Erythroblast (primary cell): ENCODE data around the gene B3GNT5.
A peak's percentile ranks its signal among the peaks of the same experiment; 100 is the strongest.
"Not testable (repeated sequence)": the region's sequence is repeated elsewhere in the genome, so short reads cannot be mapped to it uniquely, and the experiment has no call there.

Source experiments
- DNase-seq, 2 experiments: peaks; one replicate each; lab custom pipeline; 2025; lab: John Stamatoyannopoulos, UW
- GATA1 ChIP-seq: IDR thresholded peaks from 2 replicates; pipeline ENCODE4 v1.6.1; 2011; ENCODE audit warnings: low read depth, mild to moderate bottlenecking, control low read depth, low read length, moderate library complexity
- POLR2A ChIP-seq: IDR thresholded peaks from 2 replicates; pipeline ENCODE4 v1.6.1; 2011; ENCODE audit warnings: mild to moderate bottlenecking, low read length

Gene B3GNT5

DNA sequence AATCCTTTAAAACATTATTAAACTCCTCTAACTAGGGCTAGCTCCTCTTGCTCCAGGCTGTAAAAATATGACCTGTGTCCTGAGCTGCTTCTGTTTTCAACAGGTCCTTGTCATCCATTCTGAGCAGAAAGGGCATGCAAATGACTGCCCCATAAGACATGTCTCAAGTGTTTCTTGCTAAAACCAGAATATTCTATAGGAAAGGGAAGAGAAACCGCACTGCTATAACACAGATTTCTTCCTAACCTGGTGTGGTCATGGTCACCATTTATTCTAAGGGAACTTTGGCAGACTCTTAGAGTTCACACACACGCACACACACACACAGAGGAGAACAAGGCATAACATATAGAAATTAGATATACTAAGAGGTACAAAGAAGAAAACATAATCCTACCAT lies 34.2 kb upstream of the B3GNT5 start:
- TF ChIP-seq GATA1 = no peak
- no peak for TF ChIP-seq POLR2A
- DNase-seq = no peak

DNA sequence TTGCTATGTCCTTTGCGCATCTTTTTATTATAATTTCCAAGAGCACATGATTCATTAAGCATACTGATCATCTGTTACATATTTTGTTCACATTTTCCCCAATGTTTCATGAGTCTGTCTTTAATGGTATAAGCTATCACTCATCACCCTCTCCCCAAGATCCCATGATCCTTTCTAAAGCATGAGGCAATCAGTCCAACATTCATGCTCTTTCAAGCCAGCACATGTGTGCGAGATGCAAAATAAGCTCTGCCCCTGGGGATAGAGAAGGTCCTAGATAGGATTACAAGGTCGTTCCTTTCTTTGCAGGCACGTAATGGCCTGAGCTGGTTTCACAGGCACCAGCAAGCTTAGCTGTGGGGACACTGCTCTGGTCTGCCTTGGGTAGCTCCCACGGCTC lies 32.2 kb upstream of the B3GNT5 start:
- no peak for TF ChIP-seq POLR2A
- no peak for TF ChIP-seq GATA1
- no peak for DNase-seq

DNA sequence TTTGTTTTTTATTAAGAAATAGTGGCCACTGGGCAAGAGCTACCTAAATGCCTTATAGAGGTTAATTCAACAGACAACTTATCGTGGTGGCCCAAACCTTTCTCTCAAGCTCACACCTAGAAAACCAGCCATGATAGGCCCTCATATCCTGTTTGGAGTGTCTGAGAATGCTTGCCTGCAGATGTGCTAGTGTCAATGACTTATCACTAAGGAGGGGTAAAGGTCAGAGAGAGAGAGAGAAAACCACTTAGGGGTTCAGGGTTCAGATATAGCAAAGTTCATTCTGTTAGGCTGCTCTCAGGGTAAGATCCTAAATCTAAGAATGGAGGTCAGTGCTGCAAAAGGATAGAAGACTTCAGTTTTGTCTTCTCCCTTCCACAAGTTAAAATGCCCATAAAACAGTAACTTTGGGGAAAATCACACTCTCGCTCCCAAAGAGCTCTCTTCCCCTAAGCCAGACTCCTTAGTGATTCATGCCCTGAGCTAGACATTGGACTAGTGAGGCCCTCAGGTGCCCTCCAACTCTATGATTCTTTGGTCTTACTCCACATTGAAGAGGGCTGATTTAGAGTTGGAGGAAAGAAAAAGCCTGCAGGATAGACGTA lies 30.3 kb upstream of the B3GNT5 start:
- TF ChIP-seq POLR2A = no peak
- no peak for TF ChIP-seq GATA1
- DNase-seq = no peak

DNA sequence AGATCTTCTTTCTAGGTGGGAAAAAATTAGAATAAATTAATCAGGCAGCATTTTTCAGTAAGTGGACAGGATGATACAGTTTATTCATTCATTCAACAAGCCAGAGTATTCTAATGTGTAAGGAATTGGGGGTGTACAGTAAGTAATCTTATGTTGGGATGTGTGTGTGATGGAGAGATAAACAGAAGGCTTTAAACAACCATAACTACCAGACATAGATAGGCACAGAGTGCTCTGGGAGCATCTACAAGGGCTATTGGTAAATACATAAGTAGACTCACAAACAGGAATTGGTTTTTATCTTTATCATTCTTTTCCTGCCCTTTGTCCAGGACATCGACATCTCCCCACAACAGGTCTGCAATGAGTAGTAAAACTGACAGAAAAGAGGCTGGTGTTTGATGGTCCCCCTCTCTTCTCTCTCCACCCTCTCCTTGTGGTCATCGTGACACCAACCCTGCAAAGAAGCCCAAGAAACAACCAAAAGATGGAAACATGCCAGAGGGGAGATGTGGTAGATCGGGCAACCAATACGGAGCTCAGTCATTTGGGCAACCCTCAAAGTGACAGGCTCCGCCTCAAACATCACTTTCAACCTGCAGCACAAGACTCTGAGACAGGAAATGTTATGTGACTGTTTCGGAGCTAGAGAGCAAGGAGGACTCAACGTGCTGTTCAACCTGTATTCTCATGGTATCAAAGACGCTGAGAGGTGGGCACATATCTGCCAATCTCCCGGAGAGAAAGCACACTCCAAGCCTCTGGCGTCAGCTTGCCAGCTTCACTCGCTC lies 28.7 kb upstream of the B3GNT5 start:
- peak; percentile 21 for TF ChIP-seq POLR2A
- no peak for TF ChIP-seq GATA1
- DNase-seq = peak; percentile 23 to 68

DNA sequence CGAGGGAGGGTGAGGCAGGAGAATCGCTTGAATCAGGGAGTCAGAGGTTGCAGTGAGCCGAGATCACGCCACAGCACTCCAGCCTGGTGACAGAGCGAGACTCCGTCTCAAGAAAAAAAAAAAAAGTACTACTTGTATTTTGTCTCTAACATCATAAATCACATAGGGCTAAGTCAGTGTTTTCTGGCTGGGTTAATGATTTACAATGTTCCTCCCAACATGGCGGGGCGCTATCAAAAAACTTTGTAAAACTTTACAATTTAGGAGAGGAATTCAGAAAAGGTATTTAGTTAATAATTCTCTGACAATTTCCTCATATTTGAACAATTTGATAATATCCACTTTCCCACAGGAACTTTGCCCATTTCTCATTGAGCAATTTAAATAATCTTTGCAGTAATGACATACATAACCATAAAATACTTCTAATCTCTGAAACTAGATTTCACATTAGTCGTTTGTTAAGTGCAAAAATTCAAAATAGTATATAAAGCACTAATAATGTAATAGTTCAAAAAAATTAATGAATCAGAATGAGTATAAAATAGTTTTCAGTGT lies 26.6 kb upstream of the B3GNT5 start:
- no peak for TF ChIP-seq GATA1
- TF ChIP-seq POLR2A = no peak
- DNase-seq = no peak

DNA sequence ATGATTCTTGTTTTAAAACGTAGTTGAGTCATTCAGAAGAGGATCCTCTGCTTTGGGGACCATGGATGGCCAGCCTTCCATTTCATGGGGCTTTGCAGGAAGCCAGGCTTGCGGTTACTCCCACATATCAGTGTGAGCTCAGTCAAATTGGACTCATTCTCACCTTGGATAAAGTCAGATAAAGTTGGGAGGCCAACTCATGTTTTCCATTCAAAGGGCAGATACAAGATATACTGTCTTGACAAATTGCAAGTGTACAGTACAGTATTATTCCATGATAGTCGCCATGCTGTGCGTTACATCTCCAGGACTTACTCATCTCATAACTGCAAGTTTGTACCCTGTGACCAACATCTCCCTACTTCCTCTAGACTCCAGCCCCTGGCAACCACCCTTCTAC lies 25.5 kb upstream of the B3GNT5 start:
- no peak for TF ChIP-seq POLR2A
- no peak for DNase-seq

DNA sequence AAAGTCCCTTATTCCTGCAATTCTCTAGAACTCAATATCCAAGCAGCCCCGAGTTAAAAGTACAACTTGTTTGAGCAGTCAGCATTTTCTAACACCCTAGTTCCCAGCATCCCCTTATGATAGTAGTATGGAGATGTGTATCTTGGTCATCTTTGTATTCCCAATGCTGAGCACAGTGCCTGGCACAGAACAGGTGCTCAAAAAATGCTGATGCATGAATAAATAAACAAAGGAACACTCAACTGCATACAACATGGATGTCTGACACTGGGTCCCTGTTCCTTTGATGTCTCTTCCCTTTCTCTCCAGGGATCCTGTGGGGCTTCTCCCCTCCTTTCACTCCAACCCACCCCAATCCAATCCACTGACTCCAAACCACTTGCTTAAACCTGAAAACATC lies 23.9 kb upstream of the B3GNT5 start:
- TF ChIP-seq GATA1 (no peak), POLR2A (no peak)
- DNase-seq = no peak

DNA sequence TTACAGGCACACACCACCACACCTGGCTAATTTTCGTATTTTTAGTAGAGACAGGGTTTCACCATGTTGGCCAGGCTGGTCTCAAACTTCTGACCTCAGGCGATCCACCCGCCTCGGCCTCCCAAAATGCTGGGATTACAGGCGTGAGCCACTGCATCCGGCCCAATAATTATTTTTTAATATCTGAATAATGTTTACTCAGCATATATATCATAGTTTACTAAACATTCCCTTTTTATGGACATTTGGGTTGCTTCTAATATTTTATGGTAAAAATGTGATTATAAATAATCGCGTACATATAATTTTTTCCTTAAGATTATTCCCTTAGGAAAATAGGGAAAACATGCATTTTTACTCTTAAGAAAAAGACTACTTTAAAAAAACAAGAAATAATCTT lies 22.8 kb upstream of the B3GNT5 start:
- not testable (repeated sequence) for DNase-seq

DNA sequence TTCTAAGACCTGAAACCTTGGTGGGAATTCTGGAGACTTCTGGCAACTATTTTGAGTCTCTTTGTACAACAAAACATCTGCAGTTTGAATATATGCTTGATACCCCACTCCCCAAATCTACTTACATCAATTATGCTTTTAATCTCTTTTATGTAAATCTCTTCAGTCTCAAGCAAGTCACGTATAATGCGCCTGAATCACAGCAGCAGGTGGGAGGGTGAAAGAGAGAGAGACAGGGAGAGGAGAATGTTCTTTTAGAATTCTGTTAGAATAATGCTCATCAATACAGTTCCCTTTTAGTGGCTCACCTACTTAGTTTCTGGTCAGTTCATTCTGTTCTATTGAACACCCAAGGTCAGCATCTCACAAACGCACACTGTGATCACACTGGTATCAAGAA lies 22.2 kb upstream of the B3GNT5 start:
- TF ChIP-seq GATA1 (no peak), POLR2A (no peak)
- no peak for DNase-seq

DNA sequence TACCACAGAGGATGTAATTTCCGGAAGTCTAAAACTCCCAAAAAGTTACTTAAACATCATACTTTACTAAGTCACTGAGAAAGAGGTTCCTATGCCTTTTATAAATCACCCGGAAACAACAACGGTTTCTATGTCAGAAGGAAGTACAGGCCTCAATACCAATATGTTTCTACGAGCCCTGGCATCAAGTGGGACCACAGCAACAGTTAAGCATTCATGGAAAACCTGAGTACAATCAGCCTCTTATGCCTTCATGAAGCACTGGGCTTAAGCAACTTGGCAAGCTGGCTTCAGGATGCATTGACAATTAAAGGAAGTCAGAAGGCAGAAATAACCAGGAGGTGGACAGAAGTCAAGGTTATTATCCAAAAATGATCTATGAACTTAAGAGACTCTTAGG lies 19.1 kb upstream of the B3GNT5 start:
- TF ChIP-seq POLR2A (no peak), GATA1 (no peak)
- DNase-seq = no peak

DNA sequence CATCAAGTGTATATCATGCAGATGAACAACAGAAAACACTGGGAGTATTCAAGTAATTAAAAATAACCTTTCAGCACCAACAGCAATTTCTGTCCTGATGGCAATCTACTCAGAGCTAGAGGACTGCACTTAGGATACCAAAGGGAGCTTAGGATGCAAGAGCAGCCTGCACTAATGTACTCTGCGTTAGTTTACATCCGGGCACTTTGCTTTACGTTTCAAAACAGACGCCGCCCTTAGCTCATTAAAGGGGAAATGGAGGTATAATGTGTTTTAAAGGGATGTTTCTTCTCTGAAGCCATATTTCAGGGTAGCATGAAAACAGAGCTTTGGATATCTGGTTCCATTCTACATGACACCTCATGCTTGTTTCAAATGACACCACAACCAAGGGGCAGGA lies 14.0 kb upstream of the B3GNT5 start:
- no peak for TF ChIP-seq POLR2A
- no peak for TF ChIP-seq GATA1
- no peak for DNase-seq

DNA sequence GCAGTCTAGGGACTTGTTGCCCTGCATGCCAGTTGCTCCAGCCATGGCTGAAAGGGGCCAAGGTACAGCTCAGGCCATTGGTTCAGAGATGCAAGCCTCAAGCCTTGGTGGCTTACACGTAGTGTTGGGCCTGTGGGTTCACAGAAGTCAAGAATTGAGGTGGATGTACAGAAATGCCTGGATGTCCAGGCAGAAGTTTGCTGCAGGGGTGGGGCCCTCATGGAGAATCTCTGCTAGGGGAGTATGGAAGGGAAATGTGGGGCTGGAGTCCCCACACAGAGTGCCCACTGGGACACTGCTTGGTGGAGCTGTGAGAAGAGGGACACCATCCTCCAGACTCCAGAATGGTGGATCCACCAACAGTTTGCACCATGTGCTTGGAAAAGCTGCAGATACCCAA lies 10.6 kb upstream of the B3GNT5 start:
- no peak for DNase-seq
- TF ChIP-seq GATA1 (no peak), POLR2A (no peak)

DNA sequence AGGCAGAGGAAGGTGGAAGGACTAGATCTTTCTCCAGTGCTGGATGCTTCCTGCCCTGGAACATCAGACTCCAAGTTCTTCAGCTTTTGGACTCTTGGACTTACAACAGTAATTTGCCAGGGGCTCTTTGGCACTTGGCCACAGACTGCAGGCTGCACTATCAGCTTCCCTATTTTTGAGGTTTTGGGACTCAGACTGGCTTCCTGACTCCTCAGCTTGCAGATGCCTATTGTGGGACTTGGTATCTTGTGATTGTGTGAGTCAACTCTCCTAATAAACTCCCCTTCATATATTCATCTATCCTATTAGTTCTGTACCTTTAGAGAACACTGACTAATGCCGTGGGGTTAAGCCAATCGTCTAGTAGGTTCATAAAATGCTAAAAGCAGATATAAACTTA lies 8.8 kb upstream of the B3GNT5 start:
- no peak for DNase-seq
- TF ChIP-seq POLR2A (no peak), GATA1 (no peak)

DNA sequence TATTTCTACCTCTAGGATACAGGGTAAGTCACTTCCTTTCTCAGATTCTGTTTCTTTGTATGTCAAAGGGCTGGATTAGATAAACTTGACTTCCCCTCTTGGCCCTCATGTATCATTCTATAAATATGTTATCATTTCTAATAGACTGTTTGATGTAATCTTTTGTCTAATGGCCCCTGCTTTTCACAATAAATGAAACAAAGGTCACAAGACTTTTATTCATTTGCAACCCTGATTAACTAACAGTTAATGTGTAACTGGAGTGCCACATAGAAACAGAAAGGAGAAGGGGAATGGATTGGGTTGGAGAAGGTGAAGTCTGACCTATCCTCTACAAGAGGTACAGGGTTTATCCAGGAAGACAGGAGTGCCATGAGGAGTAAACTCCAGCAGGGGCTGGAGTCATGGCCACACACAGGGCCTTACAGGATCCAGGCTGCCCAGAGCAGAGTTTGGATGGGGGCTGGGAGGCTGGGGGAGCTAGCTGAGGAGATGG lies 8.0 kb upstream of the B3GNT5 start:
- no peak for TF ChIP-seq GATA1
- no peak for TF ChIP-seq POLR2A
- no peak for DNase-seq
